GM12878 (cell line): ENCODE data around the gene TNFSF4. TPM values are rescaled to one million over a fixed set of nuclear protein-coding genes. Genes with fewer than 3 reads are reported as not detected.

Experiments used
- ATAC-seq: fragments of 200-7000 bp; cut with Tn5 transposase; 3 replicates; pipeline ENCODE4 v1.9.1; 2020; ENCODE audit warnings: mild to moderate bottlenecking, moderate library complexity
- BruUV-seq: library from RNA; stranded (reverse); fragments of 400-500 nt; replicated peaks from 2 replicates; lab custom pipeline; 2021; lab: Mats Ljungman, UMichigan
- CTCF ChIA-PET: fragments of 300-600 bp; sonication (Branson Sonifier 250); formaldehyde crosslinking; extraction: SDS; loops from one replicate; lab custom pipeline; 2021; ENCODE audit warnings: inconsistent platforms; lab: Yijun Ruan, JAX
- POLR2A ChIA-PET: fragments of 350-600 bp; formaldehyde crosslinking; extraction: SDS; loops from one replicate; lab custom pipeline; 2021; ENCODE audit warnings: inconsistent platforms; lab: Charles Lee
- RAD21 ChIA-PET: fragments of 300-600 bp; sonication (Branson Sonifier 250); formaldehyde crosslinking; loops from one replicate; lab custom pipeline; 2023; ENCODE audit warnings: antibody characterized with exemption; ENCODE audit not compliant: unreplicated experiment; lab: Charles Lee
- SMC1A ChIA-PET: fragments of 300-600 bp; sonication (Branson Sonifier 250); formaldehyde crosslinking; loops from one replicate; lab custom pipeline; 2023; ENCODE audit not compliant: unreplicated experiment, uncharacterized antibody; lab: Charles Lee
- DNase-seq: peaks from one replicate; pipeline ENCODE4 v3.0.0-alpha.2; 2011; ENCODE audit warnings: low read depth, low spot score
- FAIRE-seq: peaks from 3 replicates; lab custom pipeline; 2011; peaks lifted over from hg19 to GRCh38; lab: Jason Lieb, UNC
- H2AFZ ChIP-seq: 2 replicates; pipeline ENCODE4 v1.6.0; 2011; ENCODE audit warnings: low read depth, low read length, control low read depth; ENCODE audit not compliant: control insufficient read depth
- H3K27ac ChIP-seq: 2 replicates; pipeline ENCODE4 v1.5.1; 2011; ENCODE audit warnings: control low read depth; ENCODE audit not compliant: control insufficient read depth, insufficient read depth
- H3K27me3 ChIP-seq, 2 experiments: replicated peaks in 1 of 2; 2 replicates each; pipeline versions ENCODE4 v1.6.0 to v1.6.1; 2011; ENCODE audit warnings: low read length in 1 of 2; ENCODE audit not compliant: control insufficient read depth in 2 of 2, insufficient read depth in 2 of 2
- H3K36me3 ChIP-seq, 2 experiments: 2 replicates each; pipeline ENCODE4 v1.5.1; 2011; ENCODE audit warnings: low read length in 1 of 2; ENCODE audit not compliant: control insufficient read depth in 2 of 2, insufficient read depth in 2 of 2
- H3K4me1 ChIP-seq: 2 replicates; pipeline ENCODE4 v1.6.1; 2011; ENCODE audit warnings: mild to moderate bottlenecking, low read length, moderate library complexity, mixed read lengths; ENCODE audit not compliant: control insufficient read depth, insufficient read depth
- H3K4me2 ChIP-seq: 2 replicates; pipeline ENCODE4 v1.6.0; 2011; ENCODE audit warnings: control low read depth; ENCODE audit not compliant: control insufficient read depth, insufficient read depth
- H3K4me3 ChIP-seq: fragments of 200-600 bp; sonication (generic); 2 replicates; pipeline ENCODE4 v1.5.1; 2016
- H3K79me2 ChIP-seq: 2 replicates; pipeline ENCODE4 v1.6.0; 2011; ENCODE audit warnings: low read length; ENCODE audit not compliant: control insufficient read depth, insufficient read depth
- H3K9ac ChIP-seq: 2 replicates; pipeline ENCODE4 v1.8.0; 2011; ENCODE audit warnings: low read length, control low read depth, mixed read lengths; ENCODE audit not compliant: control insufficient read depth, insufficient read depth
- H3K9me3 ChIP-seq: replicated peaks from 3 replicates; pipeline ENCODE4 v1.5.1; 2011; ENCODE audit warnings: mild to moderate bottlenecking, low read length; ENCODE audit not compliant: control insufficient read depth, insufficient read depth
- H4K20me1 ChIP-seq: 2 replicates; pipeline ENCODE4 v1.6.0; 2011; ENCODE audit not compliant: control insufficient read depth, insufficient read depth
- ASH2L ChIP-seq: fragments of 300-600, 200-600 bp; sonication (generic); IDR thresholded peaks from 2 replicates; pipeline ENCODE4 v1.6.1; 2017; ENCODE audit warnings: low read depth, mild to moderate bottlenecking, borderline replicate concordance
- GATAD2B ChIP-seq: fragments of 450-650 bp; conservative IDR thresholded peaks from 2 replicates; pipeline ENCODE4 v1.6.1; 2017; ENCODE audit warnings: low read depth, mild to moderate bottlenecking, moderate library complexity
- HCFC1 ChIP-seq: fragments of 150-350 bp; IDR thresholded peaks from 2 replicates; pipeline ENCODE4 v1.6.1; 2014; ENCODE audit warnings: low read length
- IRF3 ChIP-seq: fragments of 450-650 bp; IDR thresholded peaks from 2 replicates; pipeline ENCODE4 v1.6.1; 2014; ENCODE audit warnings: mild to moderate bottlenecking
- KDM1A ChIP-seq: fragments of 200-600 bp; sonication (generic); IDR thresholded peaks from 2 replicates; pipeline ENCODE4 v1.6.1; 2016; ENCODE audit warnings: borderline replicate concordance
- RAD21 ChIP-seq: IDR thresholded peaks from 2 replicates; pipeline ENCODE4 v1.6.1; 2011; ENCODE audit warnings: mild to moderate bottlenecking, low read depth, low read length, moderate library complexity; ENCODE audit not compliant: insufficient read depth
- RFX5 ChIP-seq: IDR thresholded peaks from 2 replicates; pipeline ENCODE4 v1.6.1; 2011; ENCODE audit warnings: low read depth, low read length, improper control_type of control experiment
- SPI1 ChIP-seq: IDR thresholded peaks from 2 replicates; pipeline ENCODE4 v1.6.1; 2011; ENCODE audit warnings: low read depth, mild to moderate bottlenecking, low read length, moderate library complexity, borderline replicate concordance; ENCODE audit not compliant: insufficient read depth
- in situ Hi-C: fragments of 300-500 bp; cut with MboI; formaldehyde crosslinking; loops from 9 replicates; pipeline ENCODE4 v1.14.3; 2018; ENCODE audit warnings: mixed read lengths
- intact Hi-C: fragments of 100-400 bp; cut with micrococcal nuclease; formaldehyde crosslinking; loops from one replicate; pipeline ENCODE4 v1.14.2; 2022; ENCODE audit not compliant: unreplicated experiment
- polyA plus RNA-seq, 11 experiments: library from polyadenylated mRNA; depleted of rRNA in 4 of 11; unstranded in 6 of 11; stranded (reverse) in 5 of 11; fragments of >200 nt; fragmentation: Nextera tagmentation in 4 of 11; fragmentation: Illumina TruSeq in 1 of 11; extraction: Ambion mirVana in 4 of 11; extraction: Trizol in 1 of 11; gene quantifications; 1 replicate in 1 of 11; 2 replicates in 10 of 11; pipeline versions ENCODE4 v1.2.1 to v1.2.3, GENCODE V29; 2011 to 2016; ENCODE audit warnings: inconsistent platforms in 2 of 11, missing spikeins in 2 of 11, low read depth in 1 of 11
- total RNA-seq, 4 experiments: library from RNA; depleted of rRNA in 3 of 4; stranded (reverse); fragments of >200 nt in 3 of 4; fragmentation: Illumina TruSeq in 1 of 4; extraction: Trizol in 1 of 4; gene quantifications; 2 replicates each; pipeline versions ENCODE4 v1.2.1 to v1.2.3, GENCODE V29; 2013 to 2021
- TF ChIP-seq, protein P1 (sequence below): fragments of 450-650 bp; IDR thresholded peaks from 2 replicates; pipeline ENCODE4 v1.6.1; 2017; ENCODE audit warnings: low read depth, mild to moderate bottlenecking, moderate library complexity
- TF ChIP-seq, protein P2 (sequence below): fragments of 150-350 bp; IDR thresholded peaks from 2 replicates; pipeline ENCODE4 v1.6.1; 2014; ENCODE audit warnings: mild to moderate bottlenecking, low read depth, low read length
- TF ChIP-seq, protein P3 (sequence below): IDR thresholded peaks from 2 replicates; pipeline ENCODE4 v1.6.1; 2012; ENCODE audit warnings: improper control_type of control experiment, low read depth, low read length; ENCODE audit not compliant: insufficient replicate concordance

Gene TNFSF4
- total and polyA plus RNA-seq, 10 of the 15 experiments (the other 5 are each of a cell fraction or from before 2014, with no cell fraction given), result 8.1 to 31.0 (median 12.9) TPM

- Histone ChIP-seq H3K4me2 (0 out of 2 replicates have a peak overlapping the region, but pooled peaks have one; percentile 41), H2AFZ (no peak overlapping the region), H3K9me3 (no peaks in the 10 kb centered on the region; the same call in 2 of the 3 replicates), H3K4me3 (no peak overlapping the region), H3K9ac (no peak overlapping the region), H3K36me3 (no peaks in the 10 kb centered on the region), H3K27me3 (no peaks in the 10 kb centered on the region), H3K79me2 (no peaks in the 10 kb centered on the region), H4K20me1 (no peaks in the 10 kb centered on the region), H3K4me1 (peaks cover 38% of the 10 kb centered on the region), H3K27ac (no peak overlapping the region)
- CTCF ChIA-PET, result interaction anchor here (3.8 to 7.8 kb wide), 2 partner anchors 20 to 399 kb away, joined by 12 to 71 read pairs; partner anchors contain the start of gene TNFSF4
- RAD21 ChIA-PET, result interaction anchor here (1.0 to 2.3 kb wide), 4 partner anchors 12 to 599 kb away, joined by 3 to 9 read pairs (median 6); partner anchors contain the start of genes CENPL and DARS2
- peak; percentile 23 for FAIRE-seq
- in situ Hi-C loops (loop anchor here (5.0 kb wide), 1 partner anchor 187 kb away; no protein-coding TSS in a partner anchor), intact Hi-C loops (no loop called here)
- SMC1A ChIA-PET, result interaction anchor here (0.5 to 12.5 kb wide), 7 partner anchors 20 to 193 kb away, joined by 3 to 189 read pairs (median 4); partner anchors contain the start of gene TNFSF4
- BruUV-seq, result no TSS peak
- peak; percentile 28 for ATAC-seq
- no peak for DNase-seq
- POLR2A ChIA-PET, result interaction anchor here (1.8 kb wide), 1 partner anchor 12 kb away, joined by 6 read pairs; no protein-coding TSS in a partner anchor
- TF ChIP-seq SPI1 (0 out of 2 replicates have a peak, but pooled peaks have one; percentile 27), RFX5 (no peak), KDM1A (no peak), ASH2L (no peak), RAD21 (no peak), IRF3 (no peak), HCFC1 (no peak), GATAD2B (no peak)
- TF ChIP-seq, protein P1, sequence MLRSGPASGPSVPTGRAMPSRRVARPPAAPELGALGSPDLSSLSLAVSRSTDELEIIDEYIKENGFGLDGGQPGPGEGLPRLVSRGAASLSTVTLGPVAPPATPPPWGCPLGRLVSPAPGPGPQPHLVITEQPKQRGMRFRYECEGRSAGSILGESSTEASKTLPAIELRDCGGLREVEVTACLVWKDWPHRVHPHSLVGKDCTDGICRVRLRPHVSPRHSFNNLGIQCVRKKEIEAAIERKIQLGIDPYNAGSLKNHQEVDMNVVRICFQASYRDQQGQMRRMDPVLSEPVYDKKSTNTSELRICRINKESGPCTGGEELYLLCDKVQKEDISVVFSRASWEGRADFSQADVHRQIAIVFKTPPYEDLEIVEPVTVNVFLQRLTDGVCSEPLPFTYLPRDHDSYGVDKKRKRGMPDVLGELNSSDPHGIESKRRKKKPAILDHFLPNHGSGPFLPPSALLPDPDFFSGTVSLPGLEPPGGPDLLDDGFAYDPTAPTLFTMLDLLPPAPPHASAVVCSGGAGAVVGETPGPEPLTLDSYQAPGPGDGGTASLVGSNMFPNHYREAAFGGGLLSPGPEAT, result no peak
- TF ChIP-seq, protein P2, sequence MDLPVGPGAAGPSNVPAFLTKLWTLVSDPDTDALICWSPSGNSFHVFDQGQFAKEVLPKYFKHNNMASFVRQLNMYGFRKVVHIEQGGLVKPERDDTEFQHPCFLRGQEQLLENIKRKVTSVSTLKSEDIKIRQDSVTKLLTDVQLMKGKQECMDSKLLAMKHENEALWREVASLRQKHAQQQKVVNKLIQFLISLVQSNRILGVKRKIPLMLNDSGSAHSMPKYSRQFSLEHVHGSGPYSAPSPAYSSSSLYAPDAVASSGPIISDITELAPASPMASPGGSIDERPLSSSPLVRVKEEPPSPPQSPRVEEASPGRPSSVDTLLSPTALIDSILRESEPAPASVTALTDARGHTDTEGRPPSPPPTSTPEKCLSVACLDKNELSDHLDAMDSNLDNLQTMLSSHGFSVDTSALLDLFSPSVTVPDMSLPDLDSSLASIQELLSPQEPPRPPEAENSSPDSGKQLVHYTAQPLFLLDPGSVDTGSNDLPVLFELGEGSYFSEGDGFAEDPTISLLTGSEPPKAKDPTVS, result no peak
- TF ChIP-seq, protein P3, sequence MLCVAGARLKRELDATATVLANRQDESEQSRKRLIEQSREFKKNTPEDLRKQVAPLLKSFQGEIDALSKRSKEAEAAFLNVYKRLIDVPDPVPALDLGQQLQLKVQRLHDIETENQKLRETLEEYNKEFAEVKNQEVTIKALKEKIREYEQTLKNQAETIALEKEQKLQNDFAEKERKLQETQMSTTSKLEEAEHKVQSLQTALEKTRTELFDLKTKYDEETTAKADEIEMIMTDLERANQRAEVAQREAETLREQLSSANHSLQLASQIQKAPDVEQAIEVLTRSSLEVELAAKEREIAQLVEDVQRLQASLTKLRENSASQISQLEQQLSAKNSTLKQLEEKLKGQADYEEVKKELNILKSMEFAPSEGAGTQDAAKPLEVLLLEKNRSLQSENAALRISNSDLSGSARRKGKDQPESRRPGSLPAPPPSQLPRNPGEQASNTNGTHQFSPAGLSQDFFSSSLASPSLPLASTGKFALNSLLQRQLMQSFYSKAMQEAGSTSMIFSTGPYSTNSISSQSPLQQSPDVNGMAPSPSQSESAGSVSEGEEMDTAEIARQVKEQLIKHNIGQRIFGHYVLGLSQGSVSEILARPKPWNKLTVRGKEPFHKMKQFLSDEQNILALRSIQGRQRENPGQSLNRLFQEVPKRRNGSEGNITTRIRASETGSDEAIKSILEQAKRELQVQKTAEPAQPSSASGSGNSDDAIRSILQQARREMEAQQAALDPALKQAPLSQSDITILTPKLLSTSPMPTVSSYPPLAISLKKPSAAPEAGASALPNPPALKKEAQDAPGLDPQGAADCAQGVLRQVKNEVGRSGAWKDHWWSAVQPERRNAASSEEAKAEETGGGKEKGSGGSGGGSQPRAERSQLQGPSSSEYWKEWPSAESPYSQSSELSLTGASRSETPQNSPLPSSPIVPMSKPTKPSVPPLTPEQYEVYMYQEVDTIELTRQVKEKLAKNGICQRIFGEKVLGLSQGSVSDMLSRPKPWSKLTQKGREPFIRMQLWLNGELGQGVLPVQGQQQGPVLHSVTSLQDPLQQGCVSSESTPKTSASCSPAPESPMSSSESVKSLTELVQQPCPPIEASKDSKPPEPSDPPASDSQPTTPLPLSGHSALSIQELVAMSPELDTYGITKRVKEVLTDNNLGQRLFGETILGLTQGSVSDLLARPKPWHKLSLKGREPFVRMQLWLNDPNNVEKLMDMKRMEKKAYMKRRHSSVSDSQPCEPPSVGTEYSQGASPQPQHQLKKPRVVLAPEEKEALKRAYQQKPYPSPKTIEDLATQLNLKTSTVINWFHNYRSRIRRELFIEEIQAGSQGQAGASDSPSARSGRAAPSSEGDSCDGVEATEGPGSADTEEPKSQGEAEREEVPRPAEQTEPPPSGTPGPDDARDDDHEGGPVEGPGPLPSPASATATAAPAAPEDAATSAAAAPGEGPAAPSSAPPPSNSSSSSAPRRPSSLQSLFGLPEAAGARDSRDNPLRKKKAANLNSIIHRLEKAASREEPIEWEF, result no peak
Measured at GRCh38 chr1:173224949-173225348, 17.8 kb upstream of the TNFSF4 start.
